ENCODE results near the gene COL4A2. TPM values are rescaled to one million over a fixed set of nuclear protein-coding genes. Genes with fewer than 3 reads are reported as not detected.

Gene COL4A2
- total and polyA plus RNA-seq, 12 donors, result 70.9 to 1,589 (median 171) TPM

DNA sequence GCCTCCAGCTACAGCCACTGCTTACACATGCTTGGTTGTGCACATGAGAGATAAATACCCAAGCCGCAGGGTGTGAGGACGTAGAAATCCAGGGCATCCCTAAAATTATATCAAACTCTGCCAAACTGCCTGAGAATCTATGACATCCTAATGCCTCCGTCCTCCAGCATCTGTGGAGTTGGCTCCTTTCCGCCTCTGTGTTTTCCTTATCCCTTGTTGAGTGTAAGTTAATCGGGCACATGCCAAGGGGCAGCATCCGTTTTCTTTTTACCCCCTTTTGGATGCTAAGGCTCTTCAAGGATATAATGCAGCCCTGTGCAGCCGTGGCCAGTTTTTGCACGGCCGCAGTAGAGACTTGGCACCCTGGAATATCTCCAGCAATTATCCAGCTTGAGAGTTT lies 66.5 kb downstream of the COL4A2 start:
- no peaks in the 10 kb centered on the region for H3K27me3 ChIP-seq
- no peak for DNase-seq
- peaks cover 9 to 58% of the 10 kb centered on the region in 2 donors for H3K4me1 ChIP-seq (replicated peaks in 1 of 2)
- H3K9me3 ChIP-seq (replicated peaks in 1 of 3), result no peaks in the 10 kb centered on the region
- no peaks in the 10 kb centered on the region for H3K36me3 ChIP-seq (replicated peaks in 1 of 2)
- WGBS, 4 donors, result 86 to 91% (median 89%) methylated on average over 9 of the region's 9 CpGs
- no peak overlapping the region for H3K27ac ChIP-seq
- TF ChIP-seq, protein P1, sequence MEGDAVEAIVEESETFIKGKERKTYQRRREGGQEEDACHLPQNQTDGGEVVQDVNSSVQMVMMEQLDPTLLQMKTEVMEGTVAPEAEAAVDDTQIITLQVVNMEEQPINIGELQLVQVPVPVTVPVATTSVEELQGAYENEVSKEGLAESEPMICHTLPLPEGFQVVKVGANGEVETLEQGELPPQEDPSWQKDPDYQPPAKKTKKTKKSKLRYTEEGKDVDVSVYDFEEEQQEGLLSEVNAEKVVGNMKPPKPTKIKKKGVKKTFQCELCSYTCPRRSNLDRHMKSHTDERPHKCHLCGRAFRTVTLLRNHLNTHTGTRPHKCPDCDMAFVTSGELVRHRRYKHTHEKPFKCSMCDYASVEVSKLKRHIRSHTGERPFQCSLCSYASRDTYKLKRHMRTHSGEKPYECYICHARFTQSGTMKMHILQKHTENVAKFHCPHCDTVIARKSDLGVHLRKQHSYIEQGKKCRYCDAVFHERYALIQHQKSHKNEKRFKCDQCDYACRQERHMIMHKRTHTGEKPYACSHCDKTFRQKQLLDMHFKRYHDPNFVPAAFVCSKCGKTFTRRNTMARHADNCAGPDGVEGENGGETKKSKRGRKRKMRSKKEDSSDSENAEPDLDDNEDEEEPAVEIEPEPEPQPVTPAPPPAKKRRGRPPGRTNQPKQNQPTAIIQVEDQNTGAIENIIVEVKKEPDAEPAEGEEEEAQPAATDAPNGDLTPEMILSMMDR (IDR thresholded peaks at IDR 0.05), result no peak
- no peak for TF ChIP-seq POLR2A (IDR thresholded peaks at IDR 0.05)
- no peak overlapping the region for H3K4me3 ChIP-seq
- intact Hi-C loops (cut with DNase I), result no loop called here

DNA sequence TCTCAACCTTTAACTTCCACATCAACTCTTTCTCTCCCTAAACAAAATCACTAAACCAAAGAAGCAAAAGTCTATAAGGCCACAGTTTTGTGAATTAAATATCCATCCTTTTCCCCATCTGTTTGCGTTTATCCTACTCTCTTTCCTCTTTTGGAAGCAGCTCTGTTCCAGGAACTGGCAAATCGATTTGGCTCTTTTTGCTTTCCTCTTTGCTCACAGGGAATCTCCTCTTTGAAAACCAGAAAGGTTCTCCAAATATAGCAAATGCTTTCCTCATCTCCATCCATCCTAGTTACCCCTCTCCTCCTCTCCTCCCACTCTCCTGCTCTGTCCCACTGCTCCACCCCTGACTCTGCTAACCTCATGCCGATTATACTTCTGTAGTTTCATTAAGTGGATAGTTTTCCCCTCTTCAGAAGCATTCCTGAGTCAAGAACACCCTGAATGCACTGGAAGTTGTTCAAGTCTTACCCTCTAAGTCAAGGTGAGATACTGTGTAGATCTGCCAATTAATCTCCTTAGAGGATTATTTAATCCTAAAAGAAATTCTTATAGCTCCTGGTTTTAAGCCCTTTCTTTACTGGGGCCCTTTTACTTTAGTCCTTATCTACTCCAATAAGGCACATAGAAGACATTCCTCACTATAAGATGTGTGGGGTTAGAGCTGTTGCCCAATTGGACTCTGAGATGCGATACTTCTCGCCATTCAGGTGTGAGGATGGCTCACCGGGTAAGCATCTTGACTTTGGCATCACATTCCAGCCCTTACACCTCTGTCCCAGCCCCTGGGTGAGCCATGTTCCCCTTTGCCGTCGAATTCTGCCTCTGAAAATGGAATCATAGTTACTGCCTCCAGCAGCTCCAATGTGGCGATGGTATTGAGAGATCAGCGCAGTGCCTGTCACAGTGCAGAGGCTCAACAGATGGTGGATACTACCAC lies 67.6 kb downstream of the COL4A2 start:
- no peaks in the 10 kb centered on the region for H3K9me3 ChIP-seq (replicated peaks in 1 of 3)
- no peak for DNase-seq
- H3K4me1 ChIP-seq (replicated peaks in 1 of 2), result peaks cover 9 to 58% of the 10 kb centered on the region in 2 donors
- H3K36me3 ChIP-seq (replicated peaks in 1 of 2), result no peaks in the 10 kb centered on the region
- H3K27me3 ChIP-seq, result no peaks in the 10 kb centered on the region
- TF ChIP-seq POLR2A (IDR thresholded peaks at IDR 0.05), result no peak
- TF ChIP-seq, protein P1 (IDR thresholded peaks at IDR 0.05), result no peak
- intact Hi-C loops (cut with DNase I), result no loop called here
- peak overlapping the region in 1 of 5 donors; percentile 6 for H3K27ac ChIP-seq
- WGBS, 4 donors, result 77 to 91% (median 86%) methylated on average over 10 of the region's 10 CpGs
- H3K4me3 ChIP-seq, result no peak overlapping the region

DNA sequence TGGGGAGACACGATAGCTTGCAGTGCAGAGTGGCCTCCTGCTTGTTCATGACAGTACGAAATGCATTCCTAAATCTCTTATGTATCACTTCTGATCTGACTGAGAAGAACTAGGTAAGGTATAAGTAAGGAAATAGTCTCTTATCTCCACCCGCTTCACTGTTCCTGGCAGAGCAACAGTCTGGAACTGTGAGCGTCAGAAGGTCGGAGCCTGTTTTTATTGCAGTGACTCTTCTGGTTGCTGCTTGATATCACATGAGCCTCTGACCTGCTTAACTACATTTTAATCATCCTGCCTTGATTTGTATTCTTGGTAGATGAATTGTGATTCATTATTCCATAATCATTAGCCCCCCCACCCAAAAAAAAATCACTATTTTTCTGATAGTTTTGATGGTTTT lies 69.0 kb downstream of the COL4A2 start:
- H3K36me3 ChIP-seq (replicated peaks in 1 of 2), result no peaks in the 10 kb centered on the region
- DNase-seq, result peak in 5 of 7 donors; percentile 46 to 68 (median 63)
- TF ChIP-seq, protein P1 (IDR thresholded peaks at IDR 0.05), result no peak
- peak in 1 of 2 donors; percentile 27 for TF ChIP-seq POLR2A (IDR thresholded peaks at IDR 0.05)
- WGBS, 4 donors, result 27 to 49% (median 33%) methylated on average over 5 of the region's 5 CpGs
- H3K4me1 ChIP-seq (replicated peaks in 1 of 2), result peaks cover 9 to 51% of the 10 kb centered on the region in 2 donors
- H3K27ac ChIP-seq, result peak overlapping the region in 2 of 5 donors; percentile 50 to 68
- no peaks in the 10 kb centered on the region for H3K27me3 ChIP-seq
- no peak overlapping the region for H3K4me3 ChIP-seq
- H3K9me3 ChIP-seq (replicated peaks in 1 of 3), result no peaks in the 10 kb centered on the region
- intact Hi-C loops (cut with DNase I), result no loop called here

DNA sequence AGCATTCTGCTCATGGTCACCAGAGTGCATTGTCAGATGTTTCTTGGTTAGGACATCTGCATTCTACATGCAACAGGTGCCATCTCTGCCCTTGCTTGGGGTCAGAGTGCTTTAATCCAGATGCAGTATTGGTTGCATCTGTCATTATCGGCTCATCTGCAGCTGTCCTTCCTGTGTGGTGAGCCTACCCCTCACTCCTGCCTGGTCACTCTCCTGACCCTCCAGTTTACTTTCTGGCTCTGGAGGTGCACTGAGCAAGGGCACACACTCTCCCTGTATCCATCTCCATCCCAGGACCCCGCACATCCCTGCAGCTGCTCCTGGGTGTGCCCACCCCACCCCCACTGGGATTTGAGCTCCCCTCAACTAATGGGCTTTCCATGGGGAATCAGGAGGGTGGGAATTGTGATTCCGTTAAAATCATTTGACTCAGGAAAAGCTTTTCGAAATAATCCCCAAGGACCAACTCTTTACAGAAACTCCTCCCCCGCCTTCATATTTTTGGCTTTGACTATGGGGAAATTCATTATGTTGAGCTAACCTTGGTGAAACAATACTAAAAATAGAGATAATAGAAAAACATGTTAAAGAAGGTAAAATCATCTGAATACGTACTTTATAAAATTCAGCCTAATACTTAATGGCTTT lies 70.2 kb downstream of the COL4A2 start:
- TF ChIP-seq, protein P1 (IDR thresholded peaks at IDR 0.05), result no peak
- no peak for DNase-seq
- Histone ChIP-seq H3K9me3 (replicated peaks in 1 of 3) (no peaks in the 10 kb centered on the region), H3K36me3 (replicated peaks in 1 of 2) (no peaks in the 10 kb centered on the region), H3K4me1 (replicated peaks in 1 of 2) (peaks cover 9 to 39% of the 10 kb centered on the region in 2 donors), H3K4me3 (no peak overlapping the region), H3K27me3 (no peaks in the 10 kb centered on the region), H3K27ac (peak overlapping the region in 2 of 5 donors; percentile 6 to 47)
- WGBS, 4 donors, result 58 to 65% (median 59%) methylated on average over 6 of the region's 6 CpGs
- intact Hi-C loops (cut with DNase I), result no loop called here
